ENCODE results near the gene MAP7D1. TPM values are rescaled to one million over a fixed set of nuclear protein-coding genes. Genes with fewer than 3 reads are reported as not detected.
A peak's percentile ranks its signal among the peaks of the same experiment; 100 is the strongest.

MAP7D1 gene
- total RNA-seq, 1 donor from 2014 or later, result 114 TPM

GRCh38 chr1:36125129-36125991 lies 30.6 kb upstream of the MAP7D1 start, which contains the start of gene COL8A2:
Gene COL8A2 (minus strand): TSS chr1:36125222. CDS start chr1:36100242, 24,980 bp downstream.
- Histone ChIP-seq H3K9me3 (no peaks in the 10 kb centered on the region), H3K27me3 (no peaks in the 10 kb centered on the region), H3K4me1 (peaks cover 9% of the 10 kb centered on the region), H3K27ac (no peak within 1 kb of the TSS), H3K36me3 (no peaks in the 10 kb centered on the region), H3K4me3 (peak within 1 kb of the TSS; percentile 41)
- ATAC-seq (peak; percentile 73), DNase-seq (peak; percentile 79)
- TF ChIP-seq, protein P1, sequence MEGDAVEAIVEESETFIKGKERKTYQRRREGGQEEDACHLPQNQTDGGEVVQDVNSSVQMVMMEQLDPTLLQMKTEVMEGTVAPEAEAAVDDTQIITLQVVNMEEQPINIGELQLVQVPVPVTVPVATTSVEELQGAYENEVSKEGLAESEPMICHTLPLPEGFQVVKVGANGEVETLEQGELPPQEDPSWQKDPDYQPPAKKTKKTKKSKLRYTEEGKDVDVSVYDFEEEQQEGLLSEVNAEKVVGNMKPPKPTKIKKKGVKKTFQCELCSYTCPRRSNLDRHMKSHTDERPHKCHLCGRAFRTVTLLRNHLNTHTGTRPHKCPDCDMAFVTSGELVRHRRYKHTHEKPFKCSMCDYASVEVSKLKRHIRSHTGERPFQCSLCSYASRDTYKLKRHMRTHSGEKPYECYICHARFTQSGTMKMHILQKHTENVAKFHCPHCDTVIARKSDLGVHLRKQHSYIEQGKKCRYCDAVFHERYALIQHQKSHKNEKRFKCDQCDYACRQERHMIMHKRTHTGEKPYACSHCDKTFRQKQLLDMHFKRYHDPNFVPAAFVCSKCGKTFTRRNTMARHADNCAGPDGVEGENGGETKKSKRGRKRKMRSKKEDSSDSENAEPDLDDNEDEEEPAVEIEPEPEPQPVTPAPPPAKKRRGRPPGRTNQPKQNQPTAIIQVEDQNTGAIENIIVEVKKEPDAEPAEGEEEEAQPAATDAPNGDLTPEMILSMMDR (IDR thresholded peaks at IDR 0.05), result no peak
- intact Hi-C loops (cut with DNase I), result no loop called here

DNA sequence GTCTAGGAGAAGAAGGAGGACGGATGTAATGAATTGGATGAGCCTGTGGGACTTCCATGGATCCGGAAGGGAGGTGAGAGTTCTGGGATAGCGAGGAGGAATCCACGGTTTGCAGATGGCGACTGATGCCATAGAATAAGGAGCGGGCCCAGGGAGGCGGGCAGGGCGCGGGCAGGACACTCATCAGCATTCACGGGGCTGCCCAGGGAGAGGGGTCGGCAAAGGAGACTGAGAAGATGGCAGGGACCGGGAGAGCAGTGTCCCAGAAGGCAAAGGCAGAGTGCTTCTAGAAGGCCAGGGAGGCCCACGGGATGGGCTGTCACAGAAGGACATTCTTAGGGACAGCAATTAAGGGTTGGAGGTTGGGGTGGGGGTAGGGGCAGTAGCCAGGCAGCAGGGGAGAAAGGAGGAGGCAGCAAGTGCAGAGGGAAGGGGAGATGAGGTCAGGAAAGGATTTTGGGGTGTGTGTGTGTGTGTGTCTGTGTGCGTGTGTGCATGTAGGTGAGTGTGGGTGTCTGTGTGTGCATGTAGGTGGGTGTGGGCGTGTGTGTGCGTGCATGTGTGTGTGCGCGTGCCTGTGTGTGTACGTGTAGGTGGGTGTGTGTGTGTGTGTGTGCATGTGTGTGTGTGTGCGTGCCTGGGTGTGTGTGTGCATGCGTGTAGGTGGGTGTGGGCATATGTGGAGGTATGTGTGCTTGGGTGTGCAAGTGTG lies 29.8 kb upstream of the MAP7D1 start:
- Histone ChIP-seq H3K4me1 (peaks cover 9% of the 10 kb centered on the region), H3K27me3 (no peaks in the 10 kb centered on the region), H3K27ac (no peak overlapping the region), H3K36me3 (no peaks in the 10 kb centered on the region), H3K4me3 (peak overlapping the region; percentile 41), H3K9me3 (no peaks in the 10 kb centered on the region)
- intact Hi-C loops (cut with DNase I), result no loop called here
- TF ChIP-seq, protein P1 (IDR thresholded peaks at IDR 0.05), result no peak
- DNase-seq (no peak), ATAC-seq (no peak)

- TF ChIP-seq, protein P1 (IDR thresholded peaks at IDR 0.05), result no peak
- no peak overlapping the region for H3K4me3 ChIP-seq
- DNase-seq, result no peak
- H3K27me3 ChIP-seq, result no peaks in the 10 kb centered on the region
- intact Hi-C loops (cut with DNase I), result no loop called here
- no peaks in the 10 kb centered on the region for H3K9me3 ChIP-seq
- no peaks in the 10 kb centered on the region for H3K36me3 ChIP-seq
- H3K27ac ChIP-seq, result no peak overlapping the region
- no peak for ATAC-seq
- H3K4me1 ChIP-seq, result peaks cover 9% of the 10 kb centered on the region
These were observed 29.0 kb upstream of the MAP7D1 start for GRCh38 chr1:36126797-36127500.

DNA sequence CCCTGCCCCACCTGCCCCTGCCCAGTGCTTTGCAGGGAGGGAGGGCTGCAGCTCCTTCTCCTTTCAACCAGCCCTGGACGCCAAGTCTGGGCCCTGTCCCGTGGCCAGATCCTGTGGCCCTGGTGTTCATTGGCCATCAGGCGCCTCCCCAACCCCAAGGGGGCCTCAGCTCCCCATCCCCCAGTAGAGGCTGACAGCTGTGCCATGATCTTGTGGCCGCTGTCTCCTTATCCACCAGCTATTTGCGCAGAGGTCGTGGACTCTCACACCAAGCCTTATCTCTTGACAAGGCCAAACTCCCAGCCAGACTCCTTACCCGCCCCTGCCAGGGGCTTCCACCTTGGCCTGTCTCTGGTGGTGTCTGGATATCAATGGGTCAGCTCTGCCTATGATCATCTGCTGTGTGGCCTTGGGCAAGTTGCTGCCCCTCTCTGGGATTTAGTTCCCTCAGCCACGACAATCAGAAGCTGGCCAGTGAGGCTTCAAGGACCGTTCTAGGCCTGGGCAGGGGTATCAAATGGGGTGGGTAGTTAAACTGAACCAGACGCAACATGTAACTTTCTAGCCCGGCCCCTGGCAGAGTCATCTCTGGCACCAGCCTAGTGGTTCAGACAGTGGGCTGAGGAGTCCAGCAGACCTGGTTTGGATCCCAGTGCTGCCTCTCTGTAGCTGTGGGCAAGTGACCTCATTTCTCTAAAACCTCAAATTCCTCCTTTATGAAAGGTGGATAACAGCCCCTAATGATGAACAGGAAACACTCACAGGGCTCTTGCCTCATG lies 27.6 kb upstream of the MAP7D1 start:
- H3K27ac ChIP-seq, result no peak overlapping the region
- intact Hi-C loops (cut with DNase I), result no loop called here

More for the DNA sequence above, 27.6 kb upstream of the MAP7D1 start:
- TF ChIP-seq, protein P1 (IDR thresholded peaks at IDR 0.05), result no peak
- no peak for DNase-seq
- no peak for ATAC-seq
- Histone ChIP-seq H3K36me3 (no peaks in the 10 kb centered on the region), H3K4me1 (peaks cover 9% of the 10 kb centered on the region), H3K4me3 (no peak overlapping the region), H3K27me3 (no peaks in the 10 kb centered on the region), H3K9me3 (no peaks in the 10 kb centered on the region)
